GM19238 (cell line): Measurements from ENCODE around the gene EXO1.

Experiments used
- DNase-seq: peaks from one replicate; pipeline ENCODE4 v3.0.0; 2011; ENCODE audit warnings: low spot score; ENCODE audit not compliant: insufficient read length

EXO1 gene

GRCh38 chr1:241891296-241891695 lies 43.3 kb downstream of the EXO1 start:
- DNase-seq: no peak

DNA sequence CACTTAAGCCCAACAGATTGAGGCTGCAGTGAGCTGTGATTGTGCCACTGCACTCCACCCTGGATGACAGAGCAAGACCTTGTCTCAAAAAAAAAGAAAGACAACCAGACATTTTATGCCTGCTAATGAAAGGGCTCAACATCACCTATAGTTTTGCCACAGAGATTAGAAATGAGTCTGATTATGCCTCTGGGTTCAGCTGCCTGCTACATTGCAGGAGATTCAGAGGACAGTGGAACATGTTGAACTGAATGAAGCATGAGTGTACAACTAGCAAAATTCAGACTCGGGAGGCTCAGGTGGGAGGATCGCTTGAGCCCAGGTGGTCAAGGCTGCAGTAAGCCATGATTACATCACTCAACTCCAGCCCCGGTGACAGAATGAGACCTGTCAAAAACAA lies 46.0 kb downstream of the EXO1 start:
- DNase-seq: no peak

DNA sequence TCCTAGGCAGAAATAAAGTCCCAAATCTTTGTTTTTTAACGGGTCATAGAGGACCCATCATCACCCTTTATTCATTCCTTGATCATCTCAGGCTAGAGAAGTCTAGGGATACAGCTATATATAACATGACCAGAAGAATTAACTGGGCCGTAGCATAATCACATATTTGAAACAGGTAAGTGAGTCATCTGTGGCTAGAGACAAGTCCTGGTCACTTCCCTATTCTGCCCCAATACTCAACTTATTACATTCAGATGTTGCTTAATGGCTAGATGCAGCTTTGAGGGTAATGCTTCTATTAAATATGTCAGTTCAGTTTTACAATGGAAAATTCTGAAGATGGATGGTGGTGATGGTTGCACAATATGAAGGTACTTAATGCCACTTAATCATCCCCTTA lies 47.0 kb downstream of the EXO1 start:
- no peak for DNase-seq

DNA sequence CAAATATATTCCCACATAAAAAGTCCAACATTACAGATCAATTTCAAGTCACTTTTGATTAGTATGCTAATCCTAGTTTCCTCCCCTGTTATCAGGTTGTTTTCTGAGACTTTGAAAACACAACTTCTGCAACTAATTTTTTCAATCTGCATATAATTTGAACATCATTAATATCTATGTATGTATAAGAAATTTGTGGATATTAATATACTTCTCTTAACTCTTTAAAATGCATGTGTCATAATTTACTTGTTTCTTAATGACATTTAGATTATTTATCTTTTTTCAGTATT lies 48.6 kb downstream of the EXO1 start:
- no peak for DNase-seq

DNA sequence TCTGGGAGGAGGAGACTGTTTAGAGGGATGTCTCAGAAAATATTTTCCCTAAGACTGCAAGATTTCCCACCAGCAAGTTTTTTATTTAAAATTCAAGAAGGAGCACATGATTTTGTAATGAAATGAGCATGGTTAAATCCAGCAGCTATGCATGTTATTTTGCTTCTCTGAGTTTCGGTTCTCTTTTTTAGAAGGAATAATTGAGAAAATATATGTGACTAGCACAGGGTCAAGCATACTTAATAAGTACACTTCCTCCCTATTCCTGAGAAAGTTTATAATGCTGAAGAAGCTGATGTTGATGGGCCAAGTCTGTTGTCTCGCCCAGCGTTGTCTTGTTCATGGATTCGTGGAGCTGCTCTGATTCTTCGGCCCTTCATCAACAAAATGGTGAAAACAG lies 51.2 kb downstream of the EXO1 start:
- no peak for DNase-seq

DNA sequence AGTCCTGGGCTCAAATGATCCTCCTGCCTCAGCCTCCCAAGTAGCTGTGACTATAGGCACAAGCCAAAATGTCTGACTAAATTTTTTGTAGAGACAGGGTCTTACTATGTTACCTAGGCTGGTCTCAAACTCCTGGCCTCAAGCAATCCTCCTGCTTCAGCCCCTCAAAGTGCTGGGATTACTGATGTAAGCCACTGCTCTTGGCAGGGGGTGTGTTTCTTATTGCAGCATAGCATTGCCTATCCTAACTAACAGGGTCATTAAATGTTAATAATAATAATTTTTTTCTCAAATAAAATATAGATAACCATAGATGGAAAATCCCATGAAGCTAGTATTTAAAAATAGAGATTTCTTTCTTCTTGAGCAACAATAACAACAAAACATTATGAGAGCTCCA lies 52.4 kb downstream of the EXO1 start:
- DNase-seq: no peak

- DNase-seq: no peak
Measured at GRCh38 chr1:241902391-241903065, 54.5 kb downstream of the EXO1 start.

DNA sequence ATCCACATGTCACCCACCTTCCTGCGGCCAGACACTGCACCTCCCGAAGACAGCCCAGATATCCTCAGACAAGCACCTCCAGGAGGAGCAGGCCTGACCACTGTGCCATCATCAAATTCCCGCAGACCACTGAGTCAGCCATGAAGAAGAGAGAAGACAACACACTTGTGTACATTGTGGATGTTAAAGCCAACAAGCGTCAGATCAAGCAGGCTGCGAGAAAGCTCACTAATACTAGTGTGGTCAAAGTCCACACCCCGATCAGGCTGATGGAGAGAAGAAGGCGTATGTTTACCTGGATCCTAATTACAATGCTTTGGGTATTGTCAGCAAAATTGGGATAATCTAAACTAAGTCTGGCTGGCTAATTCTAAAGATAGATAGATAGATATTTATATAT lies 68.2 kb downstream of the EXO1 start:
- DNase-seq: no peak

DNA sequence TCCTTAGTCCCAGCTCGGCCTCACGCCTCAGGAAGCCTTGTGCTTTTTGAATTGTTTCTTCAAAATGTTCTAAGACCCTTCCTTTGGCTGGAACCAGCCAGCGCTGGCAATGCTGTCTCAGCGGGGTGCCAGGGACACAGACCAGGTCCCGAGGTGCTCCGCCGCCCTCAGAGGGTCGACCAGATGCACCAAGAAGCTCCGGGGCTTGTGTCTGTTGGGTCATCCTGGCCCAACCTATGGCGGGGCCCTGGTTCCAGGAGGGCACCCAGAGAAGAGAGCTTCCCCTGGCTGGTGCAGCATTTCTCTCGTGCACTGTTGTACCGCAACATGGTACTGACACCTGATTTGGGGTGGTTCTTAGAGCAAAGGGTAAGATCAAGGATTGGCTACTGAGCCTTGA lies 69.5 kb downstream of the EXO1 start:
- DNase-seq: no peak

- no peak for DNase-seq
Measured at GRCh38 chr1:241918879-241919278, 70.9 kb downstream of the EXO1 start.

GRCh38 chr1:241924080-241924808 lies 76.2 kb downstream of the EXO1 start:
- no peak for DNase-seq

DNA sequence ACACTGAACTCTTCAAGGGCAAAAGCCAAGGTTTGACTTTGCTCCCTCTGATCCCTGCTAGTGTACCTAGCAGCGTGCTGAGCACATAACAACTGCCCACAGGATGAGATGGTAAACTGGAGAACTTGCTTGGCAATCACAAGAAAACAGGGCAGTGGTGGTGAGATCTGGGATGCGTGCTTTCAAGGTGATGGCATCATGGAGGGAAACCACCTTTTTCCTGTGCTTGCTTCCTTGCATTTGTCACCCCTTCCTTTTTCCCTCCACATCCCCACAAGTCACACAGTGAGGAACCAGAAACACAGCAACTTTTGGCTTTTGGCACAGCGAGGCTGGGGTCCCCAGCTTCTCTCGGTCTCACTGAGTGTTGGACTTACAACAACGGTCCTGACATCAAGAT lies 78.1 kb downstream of the EXO1 start:
- no peak for DNase-seq

DNA sequence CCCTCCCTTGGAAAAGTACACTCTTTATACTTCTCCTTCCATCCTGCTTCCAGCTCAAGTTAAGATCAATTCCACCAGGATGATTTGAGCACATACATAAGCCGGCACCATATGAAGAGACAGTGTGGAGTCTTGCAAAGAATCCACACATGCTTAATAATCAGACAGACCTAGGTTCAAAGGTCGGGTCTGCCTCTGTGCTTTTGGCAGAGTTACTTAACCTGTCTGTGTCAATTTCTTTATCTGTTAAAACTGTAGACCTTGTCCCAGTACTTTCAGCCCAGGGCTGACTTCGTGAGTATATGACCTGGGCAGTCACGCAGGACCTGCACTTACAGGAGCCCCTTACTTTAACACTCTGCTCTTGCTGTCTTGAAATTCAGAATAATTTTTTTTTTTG lies 79.3 kb downstream of the EXO1 start:
- no peak for DNase-seq

DNA sequence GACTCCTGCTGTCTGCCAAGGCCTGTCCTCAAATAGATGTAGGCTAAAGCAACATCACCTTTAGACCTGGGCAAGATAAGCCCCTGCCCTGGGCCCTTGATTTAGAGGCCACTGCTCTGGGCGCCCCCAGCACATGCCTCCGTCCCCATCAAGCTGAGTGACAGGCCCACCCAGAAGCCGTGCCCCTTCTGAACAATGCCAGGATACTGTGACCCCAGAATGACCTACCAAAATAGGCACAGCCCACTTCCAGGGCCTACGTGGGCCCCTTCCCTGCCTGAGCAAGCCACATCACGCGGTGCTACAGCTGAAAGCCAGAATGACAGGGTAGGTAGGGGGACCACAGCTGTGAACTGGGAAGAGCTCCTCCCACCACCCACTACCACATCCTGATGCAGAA lies 84.8 kb downstream of the EXO1 start:
- DNase-seq: no peak

- no peak for DNase-seq
Measured at GRCh38 chr1:241934201-241934848, 86.3 kb downstream of the EXO1 start.

- no peak for DNase-seq
Measured at GRCh38 chr1:241934866-241935265, 86.9 kb downstream of the EXO1 start.
